A549 (cell line): ENCODE results near the gene RPS14. TPM values are rescaled to one million over a fixed set of nuclear protein-coding genes. Genes with fewer than 3 reads are reported as not detected.

ENCODE experiments used
- ATAC-seq, 2 experiments: fragments of 200-7000 bp in 1 of 2; fragments of >200 bp in 1 of 2; cut with Nextera tagmentation in 1 of 2; cut with Tn5 transposase in 1 of 2; 3 replicates each; pipeline versions ENCODE4 v1.8.0 to v1.9.1; 2018 to 2020; ENCODE audit warnings: mild to moderate bottlenecking in 1 of 2, moderate library complexity in 1 of 2
- CTCF ChIA-PET: fragments of 300-600 bp; sonication (Branson Sonifier 250); formaldehyde crosslinking; extraction: SDS; loops from one replicate; lab custom pipeline; 2021; ENCODE audit warnings: antibody characterized with exemption, inconsistent platforms; lab: Yijun Ruan, JAX
- POLR2A ChIA-PET: fragments of 350-600 bp; formaldehyde crosslinking; extraction: SDS; loops from one replicate; lab custom pipeline; 2021; ENCODE audit warnings: antibody characterized with exemption, inconsistent platforms; lab: Yijun Ruan, JAX
- DNase-seq, 2 experiments: peaks; one replicate each; pipeline versions ENCODE4 v3.0.0 to v3.0.0-alpha.2; 2011 to 2016; ENCODE audit warnings: low read depth in 1 of 2, low spot score in 1 of 2
- FAIRE-seq: peaks from 2 replicates; lab custom pipeline; 2011; peaks lifted over from hg19 to GRCh38; lab: Jason Lieb, UNC
- H3K27ac ChIP-seq, 2 experiments: fragments of >200 bp; sonication (Bioruptor Twin); formaldehyde crosslinking; 3 replicates each; pipeline ENCODE4 v1.5.1; 2016 to 2017
- H3K4me1 ChIP-seq: fragments of >200 bp; sonication (Bioruptor Twin); formaldehyde crosslinking; 3 replicates; pipeline ENCODE4 v1.6.1; 2016
- H3K4me2 ChIP-seq: fragments of >200 bp; sonication (Bioruptor Twin); formaldehyde crosslinking; 3 replicates; pipeline ENCODE4 v1.6.1; 2016
- H3K4me3 ChIP-seq: fragments of >200 bp; sonication (Bioruptor Twin); formaldehyde crosslinking; 3 replicates; pipeline ENCODE4 v1.5.1; 2016
- H3K9me3 ChIP-seq: fragments of >200 bp; sonication (Bioruptor Twin); formaldehyde crosslinking; 3 replicates; pipeline ENCODE4 v1.6.1; 2016
- BHLHE40 ChIP-seq: IDR thresholded peaks from 2 replicates; pipeline ENCODE4 v1.6.1; 2012; ENCODE audit warnings: low read depth, low read length, inconsistent platforms
- CEBPB ChIP-seq, 2 experiments: fragments of >200 bp in 1 of 2; sonication (Bioruptor Twin) in 1 of 2; formaldehyde crosslinking in 1 of 2; IDR thresholded peaks; 2 replicates each; pipeline ENCODE4 v1.6.1; 2012 to 2016
- EHF ChIP-seq: fragments of 250-450 bp; sonication (Bioruptor Pico); IDR thresholded peaks from 2 replicates; pipeline ENCODE4 v1.5.0; 2020; ENCODE audit warnings: mild to moderate bottlenecking
- FOSL2 ChIP-seq, 2 experiments: fragments of 450-650 bp in 1 of 2; fragments of >200 bp in 1 of 2; sonication (Bioruptor Twin) in 1 of 2; formaldehyde crosslinking; IDR thresholded peaks; 2 replicates each; pipeline versions ENCODE4 v1.5.0 to v1.6.1; 2016 to 2020; ENCODE audit warnings: mild to moderate bottlenecking in 1 of 2, moderate library complexity in 1 of 2
- FOXS1 ChIP-seq: fragments of 250-450 bp; sonication (Bioruptor Pico); IDR thresholded peaks from 2 replicates; pipeline ENCODE4 v1.5.0; 2020; ENCODE audit warnings: mild to moderate bottlenecking, moderate library complexity
- HDAC2 ChIP-seq: fragments of 200-600 bp; sonication (generic); IDR thresholded peaks from 2 replicates; pipeline ENCODE4 v1.6.1; 2016
- HOXA7 ChIP-seq: fragments of 250-450 bp; sonication (Bioruptor Pico); IDR thresholded peaks from 2 replicates; pipeline ENCODE4 v1.5.0; 2020; ENCODE audit warnings: mild to moderate bottlenecking, moderate library complexity
- HOXB13 ChIP-seq: fragments of 250-450 bp; sonication (Bioruptor Pico); IDR thresholded peaks from 2 replicates; pipeline ENCODE4 v1.5.0; 2020; ENCODE audit warnings: low read depth, mild to moderate bottlenecking, moderate library complexity
- JUN ChIP-seq, 2 experiments: fragments of >200 bp; sonication (Bioruptor Twin); formaldehyde crosslinking; IDR thresholded peaks; 2 replicates in 1 of 2; 3 replicates in 1 of 2; pipeline ENCODE4 v1.6.1; 2016 to 2017
- JUNB ChIP-seq: fragments of >200 bp; sonication (Bioruptor Twin); formaldehyde crosslinking; IDR thresholded peaks from 2 replicates; pipeline ENCODE4 v1.6.1; 2016
- KDM1A ChIP-seq: fragments of 200-600 bp; sonication (generic); IDR thresholded peaks from 2 replicates; pipeline ENCODE4 v1.6.1; 2016; ENCODE audit warnings: low read depth, mild to moderate bottlenecking
- MYC ChIP-seq: IDR thresholded peaks from 2 replicates; pipeline ENCODE4 v1.6.1; 2012; ENCODE audit warnings: mild to moderate bottlenecking, inconsistent platforms, low read length, improper control_type of control experiment, borderline replicate concordance
- PHF8 ChIP-seq: fragments of 200-600 bp; sonication (generic); IDR thresholded peaks from 2 replicates; pipeline ENCODE4 v1.6.1; 2016; ENCODE audit warnings: low read depth, mild to moderate bottlenecking, antibody characterized with exemption, moderate library complexity, borderline replicate concordance
- POLR2AphosphoS2 ChIP-seq: conservative IDR thresholded peaks from 2 replicates; pipeline ENCODE4 v1.6.1; 2012; ENCODE audit warnings: low read length, improper control_type of control experiment, inconsistent platforms
- RAD21 ChIP-seq, 2 experiments: fragments of >200 bp in 1 of 2; sonication (Bioruptor Twin) in 1 of 2; formaldehyde crosslinking in 1 of 2; IDR thresholded peaks in 1 of 2; conservative IDR thresholded peaks in 1 of 2; 2 replicates in 1 of 2; 3 replicates in 1 of 2; pipeline ENCODE4 v1.6.1; 2012 to 2018; ENCODE audit warnings: inconsistent platforms in 1 of 2
- RCOR1 ChIP-seq: fragments of 150-350 bp; IDR thresholded peaks from 2 replicates; pipeline ENCODE4 v1.6.1; 2014; ENCODE audit warnings: antibody characterized with exemption, low read length, low read depth
- RFX5 ChIP-seq: fragments of 450-650 bp; IDR thresholded peaks from 2 replicates; pipeline ENCODE4 v1.7.1; 2014; ENCODE audit warnings: antibody characterized with exemption, mild to moderate bottlenecking, moderate library complexity
- SREBF2 ChIP-seq: fragments of 450-650 bp; IDR thresholded peaks from 2 replicates; pipeline ENCODE4 v1.6.1; 2014; ENCODE audit warnings: mild to moderate bottlenecking, moderate library complexity
- TFCP2L1 ChIP-seq: fragments of 250-450 bp; sonication (Bioruptor Pico); IDR thresholded peaks from 2 replicates; pipeline ENCODE4 v1.5.0; 2021; ENCODE audit warnings: mild to moderate bottlenecking
- TP53 ChIP-seq: fragments of 250-450 bp; sonication (Bioruptor Pico); IDR thresholded peaks from 2 replicates; pipeline ENCODE4 v1.5.0; 2021; ENCODE audit warnings: mild to moderate bottlenecking, moderate library complexity
- ZC3H11A ChIP-seq: fragments of 450-650 bp; IDR thresholded peaks from 2 replicates; pipeline ENCODE4 v1.6.1; 2014; ENCODE audit warnings: antibody characterized with exemption, mild to moderate bottlenecking
- ZFP36 ChIP-seq: fragments of 450-650 bp; IDR thresholded peaks from 2 replicates; pipeline ENCODE4 v1.6.1; 2014; ENCODE audit warnings: borderline replicate concordance; ENCODE audit not compliant: partially characterized antibody
- ZSCAN20 ChIP-seq: fragments of 250-450 bp; sonication (Bioruptor Pico); IDR thresholded peaks from 2 replicates; pipeline ENCODE4 v1.8.0; 2022; ENCODE audit warnings: mild to moderate bottlenecking, moderate library complexity
- WGBS: methylation state at CpG from one replicate; pipeline ENCODE4 v1.1.6; 2017; ENCODE audit errors: missing lambda C conversion rate; 5-methylcytosine and 5-hydroxymethylcytosine counted together
- polyA plus RNA-seq, 4 experiments: library from polyadenylated mRNA; depleted of rRNA in 3 of 4; stranded (reverse); fragments of >200 nt; fragmentation: RNase III in 1 of 4; extraction: RNeasy Plus Mini Kit Qiagen cat#74134 plus additional on column Dnase treatment in 1 of 4; gene quantifications; 2 replicates in 3 of 4; 3 replicates in 1 of 4; pipeline ENCODE4 v1.2.3, GENCODE V29; 2011 to 2017
- TF ChIP-seq, protein P1 (sequence below): fragments of 200-600 bp; sonication (generic); IDR thresholded peaks from 2 replicates; pipeline ENCODE4 v1.6.1; 2016; ENCODE audit warnings: antibody characterized with exemption, mild to moderate bottlenecking, moderate library complexity
- TF ChIP-seq, protein P2 (sequence below): IDR thresholded peaks from 2 replicates; pipeline ENCODE4 v1.6.1; 2012
- TF ChIP-seq, protein P3 (sequence below): fragments of 150-350 bp; IDR thresholded peaks from 2 replicates; pipeline ENCODE4 v1.6.1; 2014; ENCODE audit warnings: low read depth, mild to moderate bottlenecking, low read length

RPS14 gene
- polyA plus RNA-seq, 2 of the 4 experiments (the other 2 are of a cell fraction): 3,794 to 3,799 TPM

DNA sequence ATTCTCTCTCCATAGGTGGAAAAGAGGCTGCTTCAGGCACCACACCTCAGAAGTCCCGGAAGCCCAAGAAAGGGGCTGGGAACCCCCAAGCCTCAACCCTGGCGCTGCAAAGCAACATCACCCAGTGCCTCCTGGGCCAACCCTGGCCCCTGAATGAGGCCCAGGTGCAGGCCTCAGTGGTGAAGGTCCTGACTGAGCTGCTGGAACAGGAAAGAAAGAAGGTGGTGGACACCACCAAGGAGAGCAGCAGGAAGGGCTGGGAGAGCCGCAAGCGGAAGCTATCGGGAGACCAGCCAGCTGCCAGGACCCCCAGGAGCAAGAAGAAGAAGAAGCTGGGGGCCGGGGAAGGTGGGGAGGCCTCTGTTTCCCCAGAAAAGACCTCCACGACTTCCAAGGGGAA lies 53.3 kb downstream of the RPS14 start:
- ChIA-PET POLR2A (no interaction called here), CTCF (interaction anchor here (1.5 to 2.1 kb wide), 3 partner anchors 19 to 267 kb away, joined by 3 to 6 read pairs (median 4); no protein-coding TSS in a partner anchor)
- Histone ChIP-seq H3K4me2 (no peak overlapping the region), H3K4me3 (no peak overlapping the region), H3K9me3 (no peaks in the 10 kb centered on the region), H3K27ac (no peak overlapping the region), H3K4me1 (no peaks in the 10 kb centered on the region)
- no peak for ATAC-seq
- DNase-seq: no peak
- no peak for TF ChIP-seq EHF (CRISPR knock-in tag)
- TF ChIP-seq TP53 (CRISPR knock-in tag): no peak
- no peak for TF ChIP-seq RFX5
- no peak for TF ChIP-seq HOXA7 (CRISPR knock-in tag)
- TF ChIP-seq CEBPB (IDR thresholded peaks at IDR 0.05): no peak
- TF ChIP-seq BHLHE40: no peak
- no peak for TF ChIP-seq RCOR1
- no peak for FAIRE-seq
- 77% methylated on average over 7 of the region's 7 CpGs for WGBS

DNA sequence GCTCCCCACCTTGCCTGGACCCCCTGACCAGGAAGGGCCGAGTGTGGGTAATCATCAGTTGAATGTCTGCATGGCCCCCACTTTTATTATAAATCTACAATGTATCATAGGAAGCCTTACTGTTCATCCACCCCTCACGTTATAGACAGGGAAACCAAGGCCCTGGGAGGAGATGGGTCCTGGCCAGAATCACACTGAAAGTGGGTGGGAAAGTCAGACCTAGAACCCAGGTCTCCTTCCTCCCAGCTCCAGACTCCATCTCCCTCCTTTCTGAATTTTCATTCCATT lies 53.9 kb downstream of the RPS14 start:
- Histone ChIP-seq H3K4me2 (no peak overlapping the region), H3K4me1 (no peaks in the 10 kb centered on the region), H3K4me3 (no peak overlapping the region), H3K27ac (no peak overlapping the region), H3K9me3 (no peaks in the 10 kb centered on the region)
- no peak for DNase-seq
- ChIA-PET POLR2A (no interaction called here), CTCF (interaction anchor here (1.3 to 1.5 kb wide), 2 partner anchors 17 to 18 kb away, joined by 3 read pairs; no protein-coding TSS in a partner anchor)
- no peak for FAIRE-seq
- WGBS: 100% methylated on average over 2 of the region's 2 CpGs
- ATAC-seq: no peak
- TF ChIP-seq, protein P1, sequence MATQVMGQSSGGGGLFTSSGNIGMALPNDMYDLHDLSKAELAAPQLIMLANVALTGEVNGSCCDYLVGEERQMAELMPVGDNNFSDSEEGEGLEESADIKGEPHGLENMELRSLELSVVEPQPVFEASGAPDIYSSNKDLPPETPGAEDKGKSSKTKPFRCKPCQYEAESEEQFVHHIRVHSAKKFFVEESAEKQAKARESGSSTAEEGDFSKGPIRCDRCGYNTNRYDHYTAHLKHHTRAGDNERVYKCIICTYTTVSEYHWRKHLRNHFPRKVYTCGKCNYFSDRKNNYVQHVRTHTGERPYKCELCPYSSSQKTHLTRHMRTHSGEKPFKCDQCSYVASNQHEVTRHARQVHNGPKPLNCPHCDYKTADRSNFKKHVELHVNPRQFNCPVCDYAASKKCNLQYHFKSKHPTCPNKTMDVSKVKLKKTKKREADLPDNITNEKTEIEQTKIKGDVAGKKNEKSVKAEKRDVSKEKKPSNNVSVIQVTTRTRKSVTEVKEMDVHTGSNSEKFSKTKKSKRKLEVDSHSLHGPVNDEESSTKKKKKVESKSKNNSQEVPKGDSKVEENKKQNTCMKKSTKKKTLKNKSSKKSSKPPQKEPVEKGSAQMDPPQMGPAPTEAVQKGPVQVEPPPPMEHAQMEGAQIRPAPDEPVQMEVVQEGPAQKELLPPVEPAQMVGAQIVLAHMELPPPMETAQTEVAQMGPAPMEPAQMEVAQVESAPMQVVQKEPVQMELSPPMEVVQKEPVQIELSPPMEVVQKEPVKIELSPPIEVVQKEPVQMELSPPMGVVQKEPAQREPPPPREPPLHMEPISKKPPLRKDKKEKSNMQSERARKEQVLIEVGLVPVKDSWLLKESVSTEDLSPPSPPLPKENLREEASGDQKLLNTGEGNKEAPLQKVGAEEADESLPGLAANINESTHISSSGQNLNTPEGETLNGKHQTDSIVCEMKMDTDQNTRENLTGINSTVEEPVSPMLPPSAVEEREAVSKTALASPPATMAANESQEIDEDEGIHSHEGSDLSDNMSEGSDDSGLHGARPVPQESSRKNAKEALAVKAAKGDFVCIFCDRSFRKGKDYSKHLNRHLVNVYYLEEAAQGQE: no peak
- TF ChIP-seq, protein P2, sequence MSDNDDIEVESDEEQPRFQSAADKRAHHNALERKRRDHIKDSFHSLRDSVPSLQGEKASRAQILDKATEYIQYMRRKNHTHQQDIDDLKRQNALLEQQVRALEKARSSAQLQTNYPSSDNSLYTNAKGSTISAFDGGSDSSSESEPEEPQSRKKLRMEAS: no peak
- no peak for TF ChIP-seq POLR2AphosphoS2
- TF ChIP-seq, protein P3, sequence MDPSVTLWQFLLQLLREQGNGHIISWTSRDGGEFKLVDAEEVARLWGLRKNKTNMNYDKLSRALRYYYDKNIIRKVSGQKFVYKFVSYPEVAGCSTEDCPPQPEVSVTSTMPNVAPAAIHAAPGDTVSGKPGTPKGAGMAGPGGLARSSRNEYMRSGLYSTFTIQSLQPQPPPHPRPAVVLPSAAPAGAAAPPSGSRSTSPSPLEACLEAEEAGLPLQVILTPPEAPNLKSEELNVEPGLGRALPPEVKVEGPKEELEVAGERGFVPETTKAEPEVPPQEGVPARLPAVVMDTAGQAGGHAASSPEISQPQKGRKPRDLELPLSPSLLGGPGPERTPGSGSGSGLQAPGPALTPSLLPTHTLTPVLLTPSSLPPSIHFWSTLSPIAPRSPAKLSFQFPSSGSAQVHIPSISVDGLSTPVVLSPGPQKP: no peak
- no peak for TF ChIP-seq HDAC2
- no peak for TF ChIP-seq RAD21 (conservative IDR thresholded peaks at IDR 0.05 in 1 of 2, IDR thresholded peaks at IDR 0.05 in 1 of 2)
- no peak for TF ChIP-seq KDM1A
- TF ChIP-seq SREBF2: no peak
- TF ChIP-seq ZC3H11A: no peak
- TF ChIP-seq HOXA7 (CRISPR knock-in tag): no peak
- no peak for TF ChIP-seq PHF8
- TF ChIP-seq JUNB: no peak
- TF ChIP-seq FOSL2 (IDR thresholded peaks at IDR 0.05): no peak
- no peak for TF ChIP-seq FOSL2 (CRISPR knock-in tag; IDR thresholded peaks at IDR 0.05)
- TF ChIP-seq ZSCAN20 (CRISPR knock-in tag): no peak
- no peak for TF ChIP-seq MYC
- no peak for TF ChIP-seq ZFP36
- no peak for TF ChIP-seq JUN (IDR thresholded peaks at IDR 0.05)
- TF ChIP-seq HOXB13 (CRISPR knock-in tag): no peak
- no peak for TF ChIP-seq TFCP2L1 (CRISPR knock-in tag)
- TF ChIP-seq FOXS1: no peak
